Measurements from ENCODE around the gene MOG.

MOG gene

DNA sequence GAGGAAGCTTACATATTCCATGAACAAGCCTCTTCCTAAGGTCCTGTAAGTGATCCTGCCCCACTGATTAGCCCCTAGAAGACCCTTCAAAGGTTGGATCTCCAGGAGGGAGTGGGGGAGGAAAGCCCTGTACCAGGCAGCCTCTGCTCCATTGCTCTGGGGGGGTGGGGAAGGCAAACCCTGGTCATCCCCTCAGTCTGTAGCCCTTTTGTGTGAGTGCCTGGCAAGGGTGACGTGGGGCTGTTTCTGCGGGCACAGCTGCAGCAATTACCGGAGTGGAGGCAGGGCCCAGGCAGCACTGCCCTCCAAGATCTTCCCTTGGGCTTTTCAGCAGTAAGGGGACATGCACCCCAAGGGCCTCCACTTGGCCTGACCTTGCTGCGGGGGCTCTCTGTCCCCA is at the start of gene MOG:
TSS of gene MOG (plus strand) at position 295 of the 400 bp plus-strand sequence. CDS start 118 bp downstream, outside the sequence.
- no peak for DNase-seq

DNA sequence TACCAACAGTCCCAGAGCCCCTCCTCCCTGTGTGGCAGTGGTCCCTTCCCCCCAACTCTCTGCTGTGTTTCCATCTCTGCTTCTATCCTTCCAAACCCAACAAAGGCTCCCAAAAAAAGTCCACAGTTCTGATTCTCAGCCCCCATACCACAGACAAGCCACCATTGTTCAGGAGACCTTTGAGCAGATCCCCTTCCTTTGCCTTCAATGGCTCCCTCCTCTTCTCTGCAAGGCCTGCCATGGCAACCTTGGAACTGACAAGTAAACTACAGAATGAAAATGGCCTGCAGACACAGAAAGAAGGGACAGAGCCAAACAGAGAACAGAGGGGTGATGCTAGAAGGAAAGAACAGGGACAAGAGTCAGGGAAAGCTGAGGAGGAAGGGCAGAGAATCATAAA is 48.8 kb upstream of the MOG start:
- DNase-seq, result no peak

DNA sequence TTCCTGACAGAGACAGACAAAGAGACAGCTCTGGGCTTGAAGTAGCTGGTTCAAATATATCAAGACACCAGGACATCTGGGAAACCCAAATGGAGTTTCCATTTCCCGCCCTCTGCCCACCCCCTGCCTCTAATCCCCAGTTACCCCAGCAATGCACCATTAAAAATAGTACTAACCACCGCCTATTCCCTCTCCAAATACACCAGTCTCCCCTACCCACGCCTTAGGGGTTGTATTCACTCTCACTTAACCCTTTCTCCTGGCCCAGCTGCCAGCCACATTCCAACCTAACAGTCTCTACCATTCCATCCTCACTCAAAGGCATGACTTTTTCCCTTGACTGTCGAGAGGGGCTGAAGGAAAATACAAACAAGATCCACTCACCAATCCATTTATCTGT is 46.4 kb upstream of the MOG start:
- DNase-seq, result no peak

DNA sequence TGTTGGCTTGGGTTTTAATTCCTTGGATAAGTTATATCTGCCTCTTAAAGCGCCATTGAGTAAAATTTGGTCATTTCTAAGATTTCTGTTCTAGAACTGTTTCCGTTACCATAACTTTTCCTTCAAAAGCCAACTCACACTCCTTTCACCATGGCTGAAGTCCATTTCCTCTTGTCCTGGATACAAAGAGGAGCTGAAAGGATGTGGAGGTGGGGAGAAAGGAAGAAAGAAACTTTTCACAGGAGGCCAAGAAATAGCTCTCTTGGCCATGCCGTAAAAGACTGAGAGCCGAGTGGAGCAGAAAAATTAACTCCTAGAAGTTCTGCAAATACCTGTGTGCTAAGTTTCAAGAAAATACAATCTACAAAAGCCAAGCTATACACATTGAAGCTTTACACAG is 45.5 kb upstream of the MOG start:
- DNase-seq, result no peak

DNA sequence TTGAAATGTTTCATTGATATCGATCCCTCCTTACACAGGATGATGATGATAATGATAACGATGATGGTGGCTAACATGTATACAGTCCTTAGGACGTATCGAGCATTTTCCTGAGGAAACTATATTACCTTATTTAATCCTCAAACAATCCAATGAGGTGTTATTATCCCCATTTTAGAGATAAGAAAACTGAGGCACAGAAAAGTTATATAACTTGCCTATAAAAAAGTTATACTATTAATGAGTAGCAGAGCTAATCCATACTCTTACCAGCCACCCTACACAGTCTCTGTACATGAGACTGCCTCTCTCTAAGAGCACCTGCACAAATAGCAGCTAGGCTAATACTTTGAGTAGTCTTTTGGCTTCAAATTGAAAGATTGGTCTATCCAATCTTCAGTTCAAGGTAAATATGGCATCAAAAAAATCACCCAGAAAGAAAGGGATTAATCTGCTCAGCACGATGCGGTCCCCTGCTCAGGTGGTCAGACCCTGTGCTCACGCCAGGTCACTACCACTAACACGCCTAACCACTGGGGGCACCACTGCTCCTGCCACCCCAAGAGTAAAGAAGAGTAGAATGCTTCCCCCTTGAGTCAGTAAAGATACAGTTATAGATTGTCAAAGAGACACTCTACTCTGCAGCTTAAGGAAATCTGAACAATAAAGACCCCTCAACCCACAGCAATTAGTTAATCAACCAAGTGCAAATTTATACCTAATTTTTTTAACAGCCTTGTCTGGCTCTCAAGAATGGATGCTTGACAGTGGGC is 38.9 kb upstream of the MOG start:
- no peak for DNase-seq

DNA sequence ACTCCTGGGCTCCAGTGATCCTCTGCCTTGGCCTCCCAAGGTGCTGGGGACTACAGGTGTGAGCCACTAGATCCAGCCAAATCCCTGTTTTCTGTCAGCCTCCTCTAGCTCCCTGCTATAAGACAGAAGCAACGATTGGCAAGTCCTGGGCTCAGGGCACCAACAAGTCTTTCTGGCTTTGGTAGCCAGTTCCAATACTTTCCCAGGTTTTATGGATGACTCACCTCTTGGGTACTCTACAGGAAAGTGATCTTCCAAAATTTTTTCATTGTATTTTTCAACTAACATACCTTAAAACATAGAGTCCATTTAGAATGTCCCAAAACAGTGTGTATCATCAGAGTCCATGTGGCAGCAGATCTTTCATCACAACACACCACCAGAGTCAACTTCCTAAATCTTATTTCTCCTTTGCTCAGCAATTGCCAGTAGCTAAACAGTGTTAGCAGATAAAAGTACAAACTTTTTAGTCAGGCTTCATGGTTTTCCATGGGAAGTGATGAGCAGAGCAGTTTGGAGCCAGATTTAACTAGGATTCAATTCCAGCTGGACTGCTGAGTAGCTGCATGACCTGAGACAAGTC is 37.2 kb upstream of the MOG start:
- DNase-seq, result peak; percentile 30 to 57

DNA sequence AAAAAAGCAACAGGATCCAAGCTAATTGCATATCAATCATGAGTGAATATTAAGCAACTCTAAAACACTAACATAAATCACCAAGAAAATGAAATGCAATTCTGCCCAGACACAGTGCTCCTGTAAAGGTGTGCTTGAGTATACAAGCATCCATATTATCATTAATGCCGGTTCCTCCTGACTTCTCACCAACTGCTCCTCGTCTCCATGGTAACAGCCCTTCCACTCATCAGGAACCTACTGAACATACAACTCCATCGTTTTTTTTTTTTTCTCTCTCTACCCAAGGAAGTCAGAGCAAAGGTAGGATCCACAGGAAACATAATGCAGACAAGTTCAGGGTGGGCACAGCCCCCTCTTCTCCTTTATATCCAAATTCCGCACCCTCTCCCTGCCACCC is 36.3 kb upstream of the MOG start:
- DNase-seq, result no peak

DNA sequence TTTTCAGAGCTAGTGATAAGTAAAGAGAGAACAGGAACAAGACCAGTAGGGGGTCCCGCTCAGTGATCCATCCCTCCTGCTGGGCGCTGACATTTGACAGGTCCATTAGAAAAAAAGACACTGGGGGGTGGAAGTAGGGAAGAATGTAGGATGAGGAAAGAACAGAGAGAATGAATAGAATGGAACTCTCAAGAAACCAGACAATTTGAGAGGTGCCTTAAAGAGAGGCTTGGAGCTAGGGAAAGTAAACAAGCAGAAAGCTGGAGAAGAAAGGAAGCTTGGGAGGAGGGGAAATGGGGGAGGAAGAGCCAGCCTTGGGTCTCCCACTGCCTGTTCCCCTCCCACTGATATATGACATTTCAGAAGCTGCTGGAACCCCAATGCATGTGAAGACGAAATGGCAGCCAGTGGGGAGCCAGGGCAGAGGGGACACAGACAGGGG is 32.4 kb upstream of the MOG start:
- DNase-seq, result no peak

DNA sequence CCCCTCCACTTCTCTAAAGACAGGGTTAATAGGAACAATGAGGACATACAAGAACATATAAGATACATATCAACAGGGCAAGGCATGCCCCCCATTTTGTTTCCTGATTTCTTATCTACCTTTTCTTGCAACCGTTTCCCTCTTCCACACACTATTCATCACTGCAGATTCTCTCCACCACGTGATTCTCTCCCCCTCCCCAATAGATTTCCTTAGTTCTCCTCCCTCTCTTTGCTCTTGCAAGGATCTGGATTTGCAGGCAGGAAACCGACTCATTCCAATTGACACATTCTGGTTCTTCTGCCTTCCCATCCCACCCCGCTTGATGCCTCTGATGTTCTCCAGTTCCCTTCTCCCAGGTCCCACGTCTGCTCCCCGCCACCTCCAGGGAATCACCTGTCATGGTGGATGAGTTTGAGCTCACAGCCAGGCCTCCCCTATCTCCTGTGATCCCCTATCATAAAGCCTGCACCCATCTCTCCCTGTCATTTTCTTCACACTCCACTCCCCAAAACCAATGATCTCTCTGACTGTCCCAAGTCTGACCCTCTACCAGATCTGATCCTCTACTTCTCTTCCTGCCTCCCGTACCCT is 31.5 kb upstream of the MOG start:
- no peak for DNase-seq

DNA sequence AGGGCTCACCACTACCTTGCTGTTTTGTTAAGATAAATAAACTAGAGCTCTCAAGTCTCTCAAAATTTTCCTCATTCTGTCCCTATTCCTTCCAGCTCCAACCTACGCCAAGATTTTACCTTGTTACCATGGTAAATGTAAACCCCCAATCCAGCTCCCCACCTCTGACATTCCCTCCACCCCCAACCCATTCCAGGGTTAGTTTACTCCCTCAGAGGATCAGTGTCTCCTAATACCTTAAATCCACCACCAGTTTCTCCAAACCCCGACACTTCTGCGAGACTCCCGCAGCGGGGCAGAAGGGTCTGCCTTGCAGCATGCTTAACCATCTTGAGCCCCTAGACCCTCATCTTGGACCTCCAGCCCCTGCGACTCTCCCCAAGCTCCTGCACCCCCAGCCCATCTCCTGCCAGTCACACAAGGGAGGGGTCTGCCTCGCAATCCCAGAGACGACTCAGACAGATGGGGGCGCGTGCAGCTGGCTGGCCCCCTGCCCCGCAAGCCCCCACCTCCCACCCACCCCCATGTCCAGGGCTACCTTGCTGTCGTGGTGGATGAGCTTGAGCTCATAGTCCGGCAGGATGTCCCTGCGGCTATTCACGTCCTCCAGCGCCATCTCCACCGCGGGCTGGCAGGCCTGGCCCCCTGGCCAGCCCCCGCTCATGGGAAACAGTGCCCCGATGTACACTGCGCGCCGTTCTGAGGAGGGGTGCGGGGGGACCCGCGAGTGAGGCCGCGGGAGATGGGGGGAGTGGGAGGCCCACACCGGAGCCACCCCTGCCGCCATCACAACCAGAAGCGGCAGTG is 29.7 kb upstream of the MOG start:
- no peak for DNase-seq

DNA sequence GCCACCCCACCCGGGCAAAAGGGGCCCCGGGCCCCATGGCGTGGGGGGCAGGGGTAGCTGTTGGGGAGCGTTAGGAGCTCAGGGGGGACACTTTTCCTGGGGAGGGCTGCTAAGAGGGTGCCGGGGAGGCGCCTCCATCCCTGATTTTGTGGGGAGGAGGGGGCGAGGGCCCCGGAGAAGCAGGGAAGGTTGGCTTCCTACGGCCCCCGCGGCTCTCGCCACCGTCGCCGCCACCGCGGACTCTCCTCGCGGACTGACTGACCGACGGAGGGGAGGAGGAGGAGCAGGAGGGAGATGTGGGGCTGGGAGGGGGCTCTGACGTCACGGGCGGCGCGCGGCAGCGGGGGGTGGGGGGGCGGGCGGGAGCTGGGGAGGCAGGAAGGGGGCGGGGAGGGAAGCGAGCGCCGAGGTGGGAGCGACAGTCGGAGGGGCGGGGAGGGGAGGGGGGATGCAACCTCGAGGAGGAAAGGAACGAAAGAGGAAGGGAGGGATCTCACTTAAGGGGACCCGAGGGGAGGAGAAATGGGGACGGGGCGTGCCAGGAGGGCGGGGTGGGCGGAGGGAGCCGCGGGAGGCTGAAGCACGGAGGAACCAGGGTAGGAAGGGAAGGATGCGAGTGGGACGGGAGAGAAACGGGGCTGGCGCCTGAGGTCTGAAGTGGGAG is 29.0 kb upstream of the MOG start:
- DNase-seq, result peak in 1 of 2 donors; percentile 28

DNA sequence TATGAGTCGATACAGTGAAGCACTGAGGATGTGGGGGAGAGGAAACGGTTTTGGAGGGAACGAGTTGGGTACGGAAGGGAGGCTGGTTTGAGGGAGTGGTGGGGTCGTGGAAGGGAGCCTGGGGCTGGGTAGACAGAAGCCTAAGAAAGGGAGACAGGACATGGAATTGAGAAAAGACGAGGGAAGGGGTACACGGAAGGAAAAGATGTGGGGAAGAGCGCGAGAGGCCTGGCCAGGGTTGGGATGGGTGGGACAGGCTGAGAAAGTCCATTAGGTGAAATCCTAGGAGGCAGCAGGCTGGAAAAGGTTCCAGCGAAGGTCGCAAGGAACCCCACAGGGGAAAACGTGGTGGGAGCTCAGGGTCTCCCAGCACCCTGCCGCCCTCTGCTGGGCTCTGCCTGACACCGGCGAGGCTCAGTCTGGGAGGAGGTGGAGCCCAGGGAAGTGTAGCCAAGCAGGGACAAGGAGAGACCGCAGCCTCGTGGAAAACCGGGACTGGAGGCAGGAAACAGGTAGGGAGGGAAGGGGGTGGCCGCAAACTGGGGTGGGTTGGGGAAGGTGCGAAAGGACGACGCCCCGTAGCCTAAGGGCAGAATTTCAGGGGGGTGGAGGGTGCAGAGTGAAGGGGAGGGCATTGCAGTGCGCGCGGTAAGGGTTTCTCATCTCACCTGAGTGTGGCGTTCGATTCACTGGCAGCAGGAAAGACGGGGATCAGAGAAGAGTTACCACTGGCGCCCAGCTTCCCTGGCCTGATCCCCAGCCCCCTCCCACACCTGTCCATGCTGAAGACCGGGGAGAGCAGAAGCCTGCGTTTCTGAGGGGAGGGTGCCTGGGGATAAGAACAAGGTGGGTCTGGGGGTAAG is 28.2 kb upstream of the MOG start:
- DNase-seq, result no peak

DNA sequence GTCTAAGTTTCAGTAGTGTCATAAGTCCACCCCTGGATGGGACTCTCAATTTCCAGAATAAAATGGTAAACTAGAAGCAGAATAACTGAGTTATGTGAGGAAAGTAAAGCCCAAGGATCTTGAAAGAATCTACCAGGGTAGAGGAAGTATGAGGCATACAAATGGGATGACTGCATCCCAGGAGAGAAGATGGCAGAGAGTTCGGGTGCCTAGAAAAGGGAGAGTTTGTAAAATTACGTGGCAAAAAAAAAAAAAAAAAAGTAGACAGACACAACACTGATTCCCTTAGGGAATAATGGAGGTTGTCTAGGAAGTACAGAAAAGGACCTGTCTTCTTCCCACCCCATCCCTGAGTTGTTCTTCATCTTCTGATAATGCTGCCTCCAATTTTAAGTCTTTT is 27.3 kb upstream of the MOG start:
- no peak for DNase-seq

DNA sequence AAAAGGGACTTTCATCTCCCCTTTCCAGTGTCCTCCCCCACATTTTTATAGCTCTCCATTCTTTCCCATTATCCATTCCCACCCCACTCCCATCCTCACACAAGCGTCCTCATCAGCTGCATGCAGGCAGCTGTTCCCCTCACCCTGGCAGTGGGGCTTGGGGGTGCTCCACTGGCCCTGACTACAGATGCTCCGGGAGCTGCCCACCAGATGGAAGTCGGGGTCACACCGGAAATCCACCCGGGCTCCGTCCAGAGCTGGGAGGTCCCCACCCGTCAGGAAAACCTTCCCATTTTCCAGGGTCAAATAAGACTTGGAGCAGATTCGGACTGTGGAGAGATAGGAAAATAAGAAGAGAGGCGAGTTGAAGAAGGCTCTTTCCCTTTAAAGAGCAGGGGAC is 26.6 kb upstream of the MOG start:
- no peak for DNase-seq

DNA sequence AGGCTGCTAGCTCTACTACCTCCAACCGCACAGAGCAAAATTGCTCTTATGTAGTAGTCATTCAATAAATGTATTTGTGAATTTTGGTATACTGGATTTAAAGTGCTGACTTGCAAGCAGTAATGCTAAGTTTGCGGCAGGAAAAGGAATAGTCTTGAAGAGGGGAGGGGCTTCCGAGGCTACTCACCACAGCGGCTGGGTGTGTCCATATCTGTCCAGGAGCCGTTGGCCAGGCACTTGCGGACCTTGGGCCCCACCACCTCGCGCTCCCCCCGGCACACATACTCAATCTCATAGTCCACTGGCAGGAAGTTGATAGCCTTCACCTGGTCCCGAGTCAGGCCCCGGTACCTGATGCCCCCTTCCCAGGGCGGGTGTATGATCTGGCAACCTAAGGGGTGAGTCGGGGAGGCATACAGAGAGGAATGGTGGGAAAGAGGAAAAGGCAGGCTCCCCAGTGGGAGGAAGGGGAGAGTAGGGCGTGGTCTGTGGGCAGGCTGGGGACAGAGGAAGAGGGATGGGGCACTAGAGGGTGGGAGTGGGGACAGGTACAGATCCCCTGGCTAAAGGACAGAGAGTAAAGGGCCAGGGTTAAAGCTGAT is 25.6 kb upstream of the MOG start:
- no peak for DNase-seq

DNA sequence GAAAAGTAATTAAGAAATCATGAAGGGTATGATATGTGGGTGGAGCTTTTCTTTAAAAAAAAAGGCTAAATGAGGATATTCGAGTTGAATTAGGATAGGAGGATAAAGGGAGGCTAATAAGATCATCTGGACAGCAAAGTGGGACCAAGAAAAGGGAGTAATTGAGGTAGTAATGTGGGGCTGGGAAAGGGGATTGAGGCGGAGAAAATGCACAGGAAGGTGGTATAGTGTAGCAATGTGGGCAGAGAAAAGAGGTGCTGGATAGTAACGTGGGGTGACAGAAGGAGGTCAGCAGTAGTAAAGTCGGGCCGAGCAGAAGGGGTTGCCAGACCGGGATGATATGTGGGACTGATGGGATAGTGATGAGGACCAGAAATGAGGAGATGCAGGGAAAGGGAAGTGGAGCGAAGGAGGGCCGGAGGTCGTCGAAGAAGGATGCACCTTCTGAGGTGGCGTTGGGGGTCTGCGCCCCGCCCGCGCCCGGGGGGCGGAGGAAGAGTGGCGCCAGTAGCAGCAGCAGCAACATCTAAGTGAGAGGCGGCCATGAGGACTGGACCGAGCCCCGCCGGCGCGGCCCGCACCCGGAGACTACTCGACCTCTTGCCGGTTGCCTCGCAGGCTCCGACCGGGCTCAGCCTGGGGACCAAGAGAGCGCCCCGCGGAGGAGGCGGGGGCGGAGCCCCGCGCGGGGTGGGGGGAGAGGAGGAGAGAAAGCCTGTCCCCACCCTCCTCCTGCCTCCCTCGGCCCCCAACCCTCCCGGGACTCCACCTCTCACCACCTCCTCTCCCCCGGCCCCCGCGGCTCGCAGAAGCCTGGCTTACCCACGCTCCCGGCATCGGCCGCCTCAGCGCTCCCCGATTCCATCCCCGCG is 24.8 kb upstream of the MOG start:
- DNase-seq, result no peak

DNA sequence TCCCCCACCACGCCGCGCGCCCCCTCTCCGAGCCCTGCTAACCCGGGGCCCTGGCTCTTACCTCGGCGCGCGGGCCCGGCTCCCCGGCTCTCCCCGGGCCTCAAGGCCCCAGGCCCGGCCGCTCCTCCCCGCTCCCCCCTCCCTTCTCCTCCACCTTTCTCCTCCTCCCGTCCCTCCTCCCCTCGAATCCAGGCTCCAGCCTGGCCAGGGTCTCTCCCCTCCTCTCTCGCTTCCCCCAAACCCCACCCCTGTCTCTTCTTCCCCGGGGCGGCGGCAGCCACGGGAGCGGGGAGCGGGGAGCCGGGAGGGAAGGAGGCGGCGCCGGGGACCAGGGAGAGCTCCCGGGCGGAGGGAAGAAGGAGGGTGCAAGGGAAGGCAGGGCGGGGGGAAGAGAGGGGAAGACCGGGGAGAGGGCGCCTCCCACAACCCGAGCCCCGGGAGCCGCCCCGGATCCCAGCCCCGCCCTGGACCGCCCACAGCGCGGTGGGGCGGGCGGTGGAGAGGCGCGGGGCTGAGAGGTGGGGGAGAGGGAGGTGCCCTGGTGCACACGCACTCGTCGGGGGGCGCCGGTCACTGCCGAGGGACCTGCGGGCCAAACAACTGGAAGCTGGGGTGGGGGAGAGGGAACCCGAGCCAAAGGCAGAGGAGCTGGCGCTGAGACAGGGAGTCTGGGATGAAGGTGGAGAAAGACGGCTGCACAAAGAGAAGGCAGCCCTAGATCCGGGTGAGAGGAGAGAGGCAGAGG is 23.9 kb upstream of the MOG start, which contains the start of gene GABBR1:
TSS of gene GABBR1 (minus strand) at position 395 of the 745 bp plus-strand sequence. CDS start 798 bp downstream, outside the sequence.
- DNase-seq, result peak; percentile 73 to 77

DNA sequence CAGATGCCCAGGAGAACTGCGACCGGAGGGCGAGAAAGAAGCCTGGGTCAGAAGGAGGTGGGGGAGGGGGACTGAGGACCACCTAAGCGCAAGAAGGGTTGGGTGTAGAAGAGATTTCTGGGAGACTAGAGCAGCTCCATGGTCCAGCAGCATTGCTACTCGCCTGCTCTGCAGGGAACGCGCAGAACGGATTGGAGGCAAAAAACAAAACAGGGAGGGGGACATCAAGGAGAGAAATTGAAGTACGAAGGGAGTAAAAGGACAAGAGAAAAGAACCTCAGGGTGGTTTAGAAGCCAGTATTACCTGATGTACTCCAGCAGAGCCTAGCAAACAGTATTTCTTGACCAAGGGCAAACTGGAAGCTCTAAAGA is 23.4 kb upstream of the MOG start:
- DNase-seq, result no peak

DNA sequence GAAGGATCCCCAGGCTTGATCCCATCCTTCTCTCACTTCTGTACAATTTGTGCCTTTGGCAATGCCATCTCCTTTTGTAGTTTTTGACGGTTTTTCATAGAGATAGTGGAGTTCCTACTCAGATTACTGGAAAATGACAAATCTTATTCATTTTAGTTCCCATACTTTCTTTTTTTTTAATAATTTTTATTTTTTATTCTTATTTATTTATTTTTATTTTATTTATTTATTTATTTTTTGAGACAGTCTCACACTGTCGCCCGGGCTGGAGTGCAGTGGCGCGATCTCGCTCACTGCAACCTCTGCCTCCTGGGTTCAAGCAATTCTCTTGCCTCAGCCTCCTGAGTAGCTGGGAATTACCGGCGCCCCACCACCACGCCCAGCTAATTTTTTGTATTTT is 19.6 kb upstream of the MOG start:
- no peak for DNase-seq
